Amniotic epithelial cell (primary cell): ENCODE data around the gene RETREG1.
"Not testable (repeated sequence)": the region's sequence is repeated elsewhere in the genome, so short reads cannot be mapped to it uniquely, and the experiment has no call there.

Experiments used
- DNase-seq: peaks from one replicate; pipeline ENCODE4 v3.0.0-alpha.2; 2010; ENCODE audit warnings: low read depth

The RETREG1 gene

GRCh38 chr5:16455668-16456067, 161.1 kb downstream of the RETREG1 start:
- no peak for DNase-seq

- DNase-seq, result no peak
These were observed 162.1 kb downstream of the RETREG1 start for GRCh38 chr5:16454686-16455085.

- no peak for DNase-seq
These were observed 163.2 kb downstream of the RETREG1 start for GRCh38 chr5:16453609-16454008.

GRCh38 chr5:16450163-16450562, 166.6 kb downstream of the RETREG1 start:
- no peak for DNase-seq

GRCh38 chr5:16446993-16447392, 169.8 kb downstream of the RETREG1 start:
- no peak for DNase-seq

GRCh38 chr5:16437977-16438376, 178.8 kb downstream of the RETREG1 start:
- DNase-seq, result peak; percentile 20

- DNase-seq, result not testable (repeated sequence)
These were observed 180.6 kb downstream of the RETREG1 start for GRCh38 chr5:16436065-16436682.

GRCh38 chr5:16431490-16431889, 185.3 kb downstream of the RETREG1 start:
- no peak for DNase-seq

GRCh38 chr5:16430349-16431089, 186.3 kb downstream of the RETREG1 start:
- DNase-seq, result no peak

GRCh38 chr5:16428359-16428758, 188.4 kb downstream of the RETREG1 start:
- DNase-seq, result no peak

- no peak for DNase-seq
These were observed 189.2 kb downstream of the RETREG1 start for GRCh38 chr5:16427587-16427986.
